HepG2 (cell line): ENCODE measurements around the gene SLC25A19. TPM values are rescaled to one million over a fixed set of nuclear protein-coding genes. Genes with fewer than 3 reads are reported as not detected.

ENCODE experiments used
- AKAP8 ChIP-seq: sonication (generic); formaldehyde crosslinking; IDR thresholded peaks from 2 replicates; pipeline ENCODE4 v1.5.1; 2020; ENCODE audit warnings: mild to moderate bottlenecking, missing genetic modification reagents
- BORCS8-MEF2B ChIP-seq: sonication (generic); formaldehyde crosslinking; IDR thresholded peaks from 2 replicates; pipeline ENCODE4 v1.8.0; 2022; ENCODE audit warnings: mild to moderate bottlenecking, missing genetic modification reagents
- CBX1 ChIP-seq: IDR thresholded peaks from one replicate; pipeline ENCODE4 v1.6.1; 2016; ENCODE audit warnings: antibody characterized with exemption, low read depth
- FOXK1 ChIP-seq: sonication (generic); formaldehyde crosslinking; IDR thresholded peaks from 2 replicates; pipeline ENCODE4 v1.4.0; 2020; ENCODE audit warnings: low read depth, missing genetic modification reagents, borderline replicate concordance
- IRF2 ChIP-seq: IDR thresholded peaks from 2 replicates; pipeline ENCODE4 v1.6.1; 2018; ENCODE audit warnings: missing genetic modification reagents, missing compliant biosample characterization
- KAT2B ChIP-seq: fragments of 150-350 bp; IDR thresholded peaks from 2 replicates; pipeline ENCODE4 v1.6.1; 2014; ENCODE audit warnings: low read depth, low read length, borderline replicate concordance
- MAFK ChIP-seq, 2 experiments: IDR thresholded peaks in 1 of 2; conservative IDR thresholded peaks in 1 of 2; 2 replicates each; pipeline ENCODE4 v1.6.1; 2011; ENCODE audit warnings: improper control_type of control experiment in 2 of 2, low read length in 2 of 2
- NFIC ChIP-seq: IDR thresholded peaks from 2 replicates; pipeline ENCODE4 v1.6.1; 2012; ENCODE audit warnings: mild to moderate bottlenecking, low read length, inconsistent platforms
- PHB2 ChIP-seq: fragments of 450-650 bp; IDR thresholded peaks from 2 replicates; pipeline ENCODE4 v1.6.1; 2018; ENCODE audit not compliant: partially characterized antibody
- PRMT3 ChIP-seq: sonication (generic); formaldehyde crosslinking; IDR thresholded peaks from 2 replicates; pipeline ENCODE4 v1.8.1; 2022; ENCODE audit warnings: low read depth, mild to moderate bottlenecking, moderate library complexity, missing genetic modification reagents, borderline replicate concordance
- RBM22 ChIP-seq: fragments of 200-400 bp; formaldehyde crosslinking; optimal IDR thresholded peaks from 2 replicates; pipeline ENCODE3; 2017; ENCODE audit warnings: mild to moderate bottlenecking, low read length, moderate library complexity
- SRF ChIP-seq: IDR thresholded peaks from 2 replicates; pipeline ENCODE4 v1.6.1; 2011; ENCODE audit warnings: mild to moderate bottlenecking, low read depth, low read length, moderate library complexity
- ZNF333 ChIP-seq: sonication (generic); formaldehyde crosslinking; IDR thresholded peaks from 2 replicates; pipeline ENCODE4 v1.4.0; 2020; ENCODE audit warnings: mild to moderate bottlenecking, missing genetic modification reagents, borderline replicate concordance
- ZNF589 ChIP-seq: sonication (generic); formaldehyde crosslinking; conservative IDR thresholded peaks from 2 replicates; pipeline ENCODE4 v1.8.0; 2022; ENCODE audit warnings: mild to moderate bottlenecking, moderate library complexity, missing genetic modification reagents
- ZNF615 ChIP-seq: sonication (generic); formaldehyde crosslinking; IDR thresholded peaks from 2 replicates; pipeline ENCODE4 v1.5.0; 2020; ENCODE audit warnings: mild to moderate bottlenecking, missing genetic modification reagents, borderline replicate concordance
- ZNF883 ChIP-seq: sonication (generic); formaldehyde crosslinking; IDR thresholded peaks from 2 replicates; pipeline ENCODE4 v1.5.1; 2020; ENCODE audit warnings: mild to moderate bottlenecking, missing genetic modification reagents; ENCODE audit errors: not compliant biosample characterization
- polyA plus RNA-seq, 8 experiments: library from polyadenylated mRNA; depleted of rRNA in 3 of 8; stranded (reverse) in 7 of 8; unstranded in 1 of 8; fragments of >200 nt; fragmentation: Illumina TruSeq in 4 of 8; extraction: Trizol in 4 of 8; gene quantifications; 2 replicates each; pipeline versions ENCODE4 v1.2.1 to v1.2.3, GENCODE V29; 2011 to 2016; ENCODE audit warnings: low read depth in 4 of 8, missing spikeins in 1 of 8, mixed read lengths in 1 of 8; ENCODE audit not compliant: insufficient read depth in 1 of 8
- total RNA-seq, 5 experiments: library from RNA; depleted of rRNA; stranded (reverse); fragments of >200 nt; fragmentation: Illumina TruSeq; extraction: Trizol; gene quantifications; 2 replicates each; pipeline ENCODE4 v1.2.3, GENCODE V29; 2016; ENCODE audit warnings: low read depth in 1 of 5
- TF ChIP-seq, protein P1 (sequence below): sonication (generic); formaldehyde crosslinking; IDR thresholded peaks from 2 replicates; pipeline ENCODE4 v1.9.0; 2021; ENCODE audit warnings: mild to moderate bottlenecking, missing genetic modification reagents
- TF ChIP-seq, protein P2 (sequence below): sonication (generic); formaldehyde crosslinking; IDR thresholded peaks from 2 replicates; pipeline ENCODE4 v1.4.0; 2020; ENCODE audit warnings: mild to moderate bottlenecking, missing genetic modification reagents
- TF ChIP-seq, protein P3 (sequence below): sonication (generic); formaldehyde crosslinking; IDR thresholded peaks from 2 replicates; pipeline ENCODE4 v1.5.1; 2020; ENCODE audit warnings: mild to moderate bottlenecking, missing genetic modification reagents, moderate library complexity

Gene SLC25A19
- total and polyA plus RNA-seq, 2 of the 13 experiments (the other 11 are each of a cell fraction or from before 2014, with no cell fraction given): 24.4 to 41.4 TPM

DNA sequence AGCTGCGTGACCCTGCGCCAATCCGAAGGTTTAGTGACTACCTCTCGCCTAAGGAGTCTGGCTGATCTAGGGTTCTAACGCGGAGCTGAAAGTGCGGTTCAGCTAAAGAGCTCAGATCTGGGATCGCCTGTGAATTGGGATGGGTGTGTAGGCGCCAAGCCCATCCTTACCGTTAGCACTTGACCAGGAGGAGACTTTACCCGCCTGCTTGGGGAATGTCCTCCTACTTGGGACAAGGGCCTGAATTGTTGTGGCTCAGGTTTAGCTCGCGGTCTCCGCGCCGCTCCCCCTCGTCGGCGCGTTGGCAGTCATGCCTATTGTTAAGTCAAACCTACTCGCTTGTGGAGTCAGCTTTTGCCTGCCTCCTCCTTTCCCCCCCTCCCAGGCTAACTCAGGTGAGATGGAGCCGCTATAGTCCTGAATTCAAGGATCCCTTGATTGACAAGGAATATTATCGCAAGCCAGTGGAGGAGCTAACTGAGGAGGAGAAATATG lies 27.1 kb downstream of the SLC25A19 start (continued):
- TF ChIP-seq NFIC (0 out of 2 replicates have a peak, but pooled peaks have one; percentile 20), AKAP8 (CRISPR knock-in tag) (no peak), PHB2 (no peak), CBX1 (no peak), RBM22 (peak; percentile 67), MAFK (conservative IDR thresholded peaks at IDR 0.05 in 1 of 2, IDR thresholded peaks at IDR 0.05 in 1 of 2; ENCODE audit: low read length in 2 of 2) (no peak), PRMT3 (no peak), FOXK1 (no peak), KAT2B (no peak), BORCS8-MEF2B (CRISPR knock-in tag) (peak; percentile 10; the same call in 1 of the 2 replicates), SRF (no peak), ZNF615 (CRISPR knock-in tag) (0 out of 2 replicates have a peak, but pooled peaks have one; percentile 73), ZNF589 (no peak), ZNF333 (CRISPR knock-in tag) (peak; percentile 56; the same call in 1 of the 2 replicates), ZNF883 (CRISPR knock-in tag) (peak; percentile 42), IRF2 (CRISPR knock-in tag) (no peak)
- TF ChIP-seq, protein P1, sequence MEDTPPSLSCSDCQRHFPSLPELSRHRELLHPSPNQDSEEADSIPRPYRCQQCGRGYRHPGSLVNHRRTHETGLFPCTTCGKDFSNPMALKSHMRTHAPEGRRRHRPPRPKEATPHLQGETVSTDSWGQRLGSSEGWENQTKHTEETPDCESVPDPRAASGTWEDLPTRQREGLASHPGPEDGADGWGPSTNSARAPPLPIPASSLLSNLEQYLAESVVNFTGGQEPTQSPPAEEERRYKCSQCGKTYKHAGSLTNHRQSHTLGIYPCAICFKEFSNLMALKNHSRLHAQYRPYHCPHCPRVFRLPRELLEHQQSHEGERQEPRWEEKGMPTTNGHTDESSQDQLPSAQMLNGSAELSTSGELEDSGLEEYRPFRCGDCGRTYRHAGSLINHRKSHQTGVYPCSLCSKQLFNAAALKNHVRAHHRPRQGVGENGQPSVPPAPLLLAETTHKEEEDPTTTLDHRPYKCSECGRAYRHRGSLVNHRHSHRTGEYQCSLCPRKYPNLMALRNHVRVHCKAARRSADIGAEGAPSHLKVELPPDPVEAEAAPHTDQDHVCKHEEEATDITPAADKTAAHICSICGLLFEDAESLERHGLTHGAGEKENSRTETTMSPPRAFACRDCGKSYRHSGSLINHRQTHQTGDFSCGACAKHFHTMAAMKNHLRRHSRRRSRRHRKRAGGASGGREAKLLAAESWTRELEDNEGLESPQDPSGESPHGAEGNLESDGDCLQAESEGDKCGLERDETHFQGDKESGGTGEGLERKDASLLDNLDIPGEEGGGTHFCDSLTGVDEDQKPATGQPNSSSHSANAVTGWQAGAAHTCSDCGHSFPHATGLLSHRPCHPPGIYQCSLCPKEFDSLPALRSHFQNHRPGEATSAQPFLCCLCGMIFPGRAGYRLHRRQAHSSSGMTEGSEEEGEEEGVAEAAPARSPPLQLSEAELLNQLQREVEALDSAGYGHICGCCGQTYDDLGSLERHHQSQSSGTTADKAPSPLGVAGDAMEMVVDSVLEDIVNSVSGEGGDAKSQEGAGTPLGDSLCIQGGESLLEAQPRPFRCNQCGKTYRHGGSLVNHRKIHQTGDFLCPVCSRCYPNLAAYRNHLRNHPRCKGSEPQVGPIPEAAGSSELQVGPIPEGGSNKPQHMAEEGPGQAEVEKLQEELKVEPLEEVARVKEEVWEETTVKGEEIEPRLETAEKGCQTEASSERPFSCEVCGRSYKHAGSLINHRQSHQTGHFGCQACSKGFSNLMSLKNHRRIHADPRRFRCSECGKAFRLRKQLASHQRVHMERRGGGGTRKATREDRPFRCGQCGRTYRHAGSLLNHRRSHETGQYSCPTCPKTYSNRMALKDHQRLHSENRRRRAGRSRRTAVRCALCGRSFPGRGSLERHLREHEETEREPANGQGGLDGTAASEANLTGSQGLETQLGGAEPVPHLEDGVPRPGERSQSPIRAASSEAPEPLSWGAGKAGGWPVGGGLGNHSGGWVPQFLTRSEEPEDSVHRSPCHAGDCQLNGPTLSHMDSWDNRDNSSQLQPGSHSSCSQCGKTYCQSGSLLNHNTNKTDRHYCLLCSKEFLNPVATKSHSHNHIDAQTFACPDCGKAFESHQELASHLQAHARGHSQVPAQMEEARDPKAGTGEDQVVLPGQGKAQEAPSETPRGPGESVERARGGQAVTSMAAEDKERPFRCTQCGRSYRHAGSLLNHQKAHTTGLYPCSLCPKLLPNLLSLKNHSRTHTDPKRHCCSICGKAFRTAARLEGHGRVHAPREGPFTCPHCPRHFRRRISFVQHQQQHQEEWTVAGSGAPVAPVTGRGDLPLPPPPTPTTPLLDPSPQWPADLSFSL (CRISPR knock-in tag): no peak
- TF ChIP-seq, protein P2, sequence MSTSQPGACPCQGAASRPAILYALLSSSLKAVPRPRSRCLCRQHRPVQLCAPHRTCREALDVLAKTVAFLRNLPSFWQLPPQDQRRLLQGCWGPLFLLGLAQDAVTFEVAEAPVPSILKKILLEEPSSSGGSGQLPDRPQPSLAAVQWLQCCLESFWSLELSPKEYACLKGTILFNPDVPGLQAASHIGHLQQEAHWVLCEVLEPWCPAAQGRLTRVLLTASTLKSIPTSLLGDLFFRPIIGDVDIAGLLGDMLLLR (CRISPR knock-in tag): 0 out of 2 replicates have a peak, but pooled peaks have one; percentile 47
- TF ChIP-seq, protein P3, sequence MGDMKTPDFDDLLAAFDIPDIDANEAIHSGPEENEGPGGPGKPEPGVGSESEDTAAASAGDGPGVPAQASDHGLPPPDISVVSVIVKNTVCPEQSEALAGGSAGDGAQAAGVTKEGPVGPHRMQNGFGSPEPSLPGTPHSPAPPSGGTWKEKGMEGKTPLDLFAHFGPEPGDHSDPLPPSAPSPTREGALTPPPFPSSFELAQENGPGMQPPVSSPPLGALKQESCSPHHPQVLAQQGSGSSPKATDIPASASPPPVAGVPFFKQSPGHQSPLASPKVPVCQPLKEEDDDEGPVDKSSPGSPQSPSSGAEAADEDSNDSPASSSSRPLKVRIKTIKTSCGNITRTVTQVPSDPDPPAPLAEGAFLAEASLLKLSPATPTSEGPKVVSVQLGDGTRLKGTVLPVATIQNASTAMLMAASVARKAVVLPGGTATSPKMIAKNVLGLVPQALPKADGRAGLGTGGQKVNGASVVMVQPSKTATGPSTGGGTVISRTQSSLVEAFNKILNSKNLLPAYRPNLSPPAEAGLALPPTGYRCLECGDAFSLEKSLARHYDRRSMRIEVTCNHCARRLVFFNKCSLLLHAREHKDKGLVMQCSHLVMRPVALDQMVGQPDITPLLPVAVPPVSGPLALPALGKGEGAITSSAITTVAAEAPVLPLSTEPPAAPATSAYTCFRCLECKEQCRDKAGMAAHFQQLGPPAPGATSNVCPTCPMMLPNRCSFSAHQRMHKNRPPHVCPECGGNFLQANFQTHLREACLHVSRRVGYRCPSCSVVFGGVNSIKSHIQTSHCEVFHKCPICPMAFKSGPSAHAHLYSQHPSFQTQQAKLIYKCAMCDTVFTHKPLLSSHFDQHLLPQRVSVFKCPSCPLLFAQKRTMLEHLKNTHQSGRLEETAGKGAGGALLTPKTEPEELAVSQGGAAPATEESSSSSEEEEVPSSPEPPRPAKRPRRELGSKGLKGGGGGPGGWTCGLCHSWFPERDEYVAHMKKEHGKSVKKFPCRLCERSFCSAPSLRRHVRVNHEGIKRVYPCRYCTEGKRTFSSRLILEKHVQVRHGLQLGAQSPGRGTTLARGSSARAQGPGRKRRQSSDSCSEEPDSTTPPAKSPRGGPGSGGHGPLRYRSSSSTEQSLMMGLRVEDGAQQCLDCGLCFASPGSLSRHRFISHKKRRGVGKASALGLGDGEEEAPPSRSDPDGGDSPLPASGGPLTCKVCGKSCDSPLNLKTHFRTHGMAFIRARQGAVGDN (CRISPR knock-in tag): no peak
